NB4 (cell line): ENCODE results near the gene C6orf47.
A peak's percentile ranks its signal among the peaks of the same experiment; 100 is the strongest.

Source experiments
- DNase-seq: peaks from one replicate; pipeline ENCODE4 v3.0.0; 2010; ENCODE audit warnings: low read depth
- H3K4me3 ChIP-seq: one replicate; pipeline ENCODE4 v1.5.1; 2011; ENCODE audit warnings: mild to moderate bottlenecking, low read depth, low read length, moderate library complexity
- MYC ChIP-seq: IDR thresholded peaks from 2 replicates; pipeline ENCODE4 v1.6.1; 2011; ENCODE audit warnings: low read depth, low read length
- POLR2A ChIP-seq: IDR thresholded peaks from 2 replicates; pipeline ENCODE4 v1.6.1; 2011; ENCODE audit warnings: mild to moderate bottlenecking; ENCODE audit not compliant: insufficient read length; ENCODE audit errors: extremely low read depth
- TF ChIP-seq, protein P1 (sequence below): IDR thresholded peaks from 2 replicates; pipeline ENCODE4 v1.6.1; 2011; ENCODE audit warnings: low read depth, low read length
- TF ChIP-seq, protein P2 (sequence below): IDR thresholded peaks from one replicate; pipeline ENCODE4 v1.5.1; 2012; ENCODE audit warnings: low read depth, low read length

The C6orf47 gene

GRCh38 chr6:31654574-31655348 lies 5.8 kb downstream of the C6orf47 start:
- no peak for DNase-seq
- H3K4me3 ChIP-seq, result no peak overlapping the region
- TF ChIP-seq POLR2A (no peak), MYC (no peak)
- TF ChIP-seq, protein P1, sequence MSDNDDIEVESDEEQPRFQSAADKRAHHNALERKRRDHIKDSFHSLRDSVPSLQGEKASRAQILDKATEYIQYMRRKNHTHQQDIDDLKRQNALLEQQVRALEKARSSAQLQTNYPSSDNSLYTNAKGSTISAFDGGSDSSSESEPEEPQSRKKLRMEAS, result no peak
- TF ChIP-seq, protein P2, sequence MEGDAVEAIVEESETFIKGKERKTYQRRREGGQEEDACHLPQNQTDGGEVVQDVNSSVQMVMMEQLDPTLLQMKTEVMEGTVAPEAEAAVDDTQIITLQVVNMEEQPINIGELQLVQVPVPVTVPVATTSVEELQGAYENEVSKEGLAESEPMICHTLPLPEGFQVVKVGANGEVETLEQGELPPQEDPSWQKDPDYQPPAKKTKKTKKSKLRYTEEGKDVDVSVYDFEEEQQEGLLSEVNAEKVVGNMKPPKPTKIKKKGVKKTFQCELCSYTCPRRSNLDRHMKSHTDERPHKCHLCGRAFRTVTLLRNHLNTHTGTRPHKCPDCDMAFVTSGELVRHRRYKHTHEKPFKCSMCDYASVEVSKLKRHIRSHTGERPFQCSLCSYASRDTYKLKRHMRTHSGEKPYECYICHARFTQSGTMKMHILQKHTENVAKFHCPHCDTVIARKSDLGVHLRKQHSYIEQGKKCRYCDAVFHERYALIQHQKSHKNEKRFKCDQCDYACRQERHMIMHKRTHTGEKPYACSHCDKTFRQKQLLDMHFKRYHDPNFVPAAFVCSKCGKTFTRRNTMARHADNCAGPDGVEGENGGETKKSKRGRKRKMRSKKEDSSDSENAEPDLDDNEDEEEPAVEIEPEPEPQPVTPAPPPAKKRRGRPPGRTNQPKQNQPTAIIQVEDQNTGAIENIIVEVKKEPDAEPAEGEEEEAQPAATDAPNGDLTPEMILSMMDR, result no peak

- DNase-seq, result peak; percentile 97
- TF ChIP-seq, protein P2, result no peak
- peak; percentile 81; the same call in 1 of the 2 replicates for TF ChIP-seq MYC
- peak; percentile 10 for TF ChIP-seq POLR2A
- TF ChIP-seq, protein P1, result peak; percentile 69
- H3K4me3 ChIP-seq, result peak overlapping the region; percentile 76
These were observed 7.5 kb downstream of the C6orf47 start for GRCh38 chr6:31652925-31653724.

GRCh38 chr6:31651602-31652191 lies 8.9 kb downstream of the C6orf47 start:
- DNase-seq, result peak; percentile 78

DNA sequence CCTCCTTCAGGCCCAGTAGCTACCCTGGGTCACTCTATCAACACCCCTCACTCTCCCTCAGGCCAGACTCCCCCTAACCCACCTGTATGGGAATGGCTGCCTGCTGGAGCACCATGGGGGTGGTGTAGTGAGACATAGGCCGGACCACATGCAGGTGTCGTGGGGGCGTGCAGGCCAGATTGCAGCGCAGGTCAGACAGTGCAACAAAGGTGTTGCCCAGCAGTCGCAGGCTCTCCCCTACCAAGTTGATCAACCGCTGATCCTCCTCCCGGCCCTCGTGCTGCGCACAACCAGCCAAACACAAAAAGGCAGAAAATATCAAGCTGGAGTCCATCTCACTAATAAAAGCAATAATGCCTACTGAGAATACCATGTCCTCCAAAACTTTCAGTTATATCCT lies 15.3 kb downstream of the C6orf47 start:
- no peak overlapping the region for H3K4me3 ChIP-seq
- TF ChIP-seq, protein P1, result no peak
- TF ChIP-seq, protein P2, result no peak
- TF ChIP-seq POLR2A (no peak), MYC (no peak)

More at GRCh38 chr6:31651602-31652191, 8.9 kb downstream of the C6orf47 start:
- TF ChIP-seq, protein P2, result no peak
- no peak for TF ChIP-seq MYC
- TF ChIP-seq POLR2A, result no peak
- TF ChIP-seq, protein P1, result peak; percentile 35; the same call in 1 of the 2 replicates
- peak overlapping the region; percentile 76 for H3K4me3 ChIP-seq

DNA sequence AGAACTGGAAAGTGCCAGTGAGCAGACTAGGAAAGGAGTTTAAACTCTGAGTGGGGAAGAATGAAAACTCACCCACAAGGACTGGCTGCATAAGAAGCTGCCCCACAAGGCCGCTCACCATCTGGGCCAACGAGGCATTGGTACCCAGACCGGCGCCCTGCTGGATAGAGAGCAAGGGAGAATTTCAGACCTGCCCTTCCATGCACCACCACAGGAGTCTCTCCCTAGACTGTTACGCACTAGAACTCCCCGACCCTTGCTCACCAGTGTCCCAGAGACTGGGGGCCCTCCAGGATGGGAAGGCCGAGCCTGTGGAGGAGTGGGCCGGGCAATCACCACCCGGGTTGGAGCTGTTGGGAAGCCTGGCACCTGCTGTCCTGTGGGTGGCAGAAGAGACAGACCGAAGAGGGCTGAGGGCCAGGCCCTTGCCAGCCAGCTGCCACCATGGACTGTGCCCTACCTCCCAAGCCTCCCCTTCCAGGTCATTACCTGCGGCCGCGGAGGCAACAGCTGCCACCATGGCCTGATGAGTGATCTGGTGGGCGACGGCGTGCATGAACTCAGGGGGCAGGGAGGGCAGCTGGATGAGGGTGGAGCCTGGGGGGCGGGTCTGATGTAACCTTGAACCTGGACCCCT lies 16.6 kb downstream of the C6orf47 start:
- H3K4me3 ChIP-seq, result no peak overlapping the region
- no peak for DNase-seq
- TF ChIP-seq, protein P2, result no peak
- no peak for TF ChIP-seq POLR2A
- TF ChIP-seq, protein P1, result no peak
- TF ChIP-seq MYC, result no peak

More for the DNA sequence above, 15.3 kb downstream of the C6orf47 start:
- DNase-seq, result no peak
